ENCODE data around the gene KRT15.

- TF ChIP-seq POLR2AphosphoS5 (IDR thresholded peaks at IDR 0.05) (no peak), EP300 (IDR thresholded peaks at IDR 0.05; ENCODE audit: low read depth) (no peak)
These were observed 24.2 kb downstream of the KRT15 start for GRCh38 chr17:41494524-41494923.
